GM18526 (cell line): Measurements from ENCODE around the gene ABHD11.

ENCODE experiments used
- POLR2A ChIP-seq: IDR thresholded peaks from 3 replicates; pipeline ENCODE4 v1.6.1; 2011; ENCODE audit not compliant: insufficient read length; ENCODE audit errors: extremely low read depth

The ABHD11 gene

GRCh38 chr7:73761854-73762658 is 23.5 kb upstream of the ABHD11 start:
- no peak for TF ChIP-seq POLR2A

- no peak for TF ChIP-seq POLR2A
These were observed 20.1 kb upstream of the ABHD11 start for GRCh38 chr7:73758581-73759138.

- no peak for TF ChIP-seq POLR2A
These were observed 11.6 kb upstream of the ABHD11 start for GRCh38 chr7:73749931-73750776.

GRCh38 chr7:73746378-73746777 is 7.8 kb upstream of the ABHD11 start:
- TF ChIP-seq POLR2A = no peak

GRCh38 chr7:73742753-73743641 is 4.4 kb upstream of the ABHD11 start:
- TF ChIP-seq POLR2A = no peak

- TF ChIP-seq POLR2A = no peak
These were observed 3.7 kb upstream of the ABHD11 start for GRCh38 chr7:73742338-73742752.

- no peak for TF ChIP-seq POLR2A
These were observed 3.0 kb upstream of the ABHD11 start for GRCh38 chr7:73741600-73741999.

GRCh38 chr7:73740771-73741170 is 2.2 kb upstream of the ABHD11 start:
- no peak for TF ChIP-seq POLR2A

GRCh38 chr7:73740212-73740611 is 1.6 kb upstream of the ABHD11 start:
- TF ChIP-seq POLR2A = no peak

- no peak for TF ChIP-seq POLR2A
These were observed 775 bp upstream of the ABHD11 start for GRCh38 chr7:73739387-73739767.

GRCh38 chr7:73738220-73738611 is 386 bp downstream of the ABHD11 start:
- TF ChIP-seq POLR2A = no peak

GRCh38 chr7:73737491-73738219 is 947 bp downstream of the ABHD11 start:
- TF ChIP-seq POLR2A = no peak

- TF ChIP-seq POLR2A = no peak
These were observed 1.7 kb downstream of the ABHD11 start for GRCh38 chr7:73736885-73737284.

- no peak for TF ChIP-seq POLR2A
These were observed 3.1 kb downstream of the ABHD11 start for GRCh38 chr7:73735528-73735905.

- TF ChIP-seq POLR2A = no peak
These were observed 3.7 kb downstream of the ABHD11 start for GRCh38 chr7:73734619-73735527.
